SJCRH30 (cell line): Measurements from ENCODE around the gene DVL1. TPM values are rescaled to one million over a fixed set of nuclear protein-coding genes. Genes with fewer than 3 reads are reported as not detected.
A peak's percentile ranks its signal among the peaks of the same experiment; 100 is the strongest.
"Not testable (repeated sequence)": the region's sequence is repeated elsewhere in the genome, so short reads cannot be mapped to it uniquely, and the experiment has no call there.

Experiments used
- DNase-seq, 2 experiments: peaks; one replicate each; pipeline ENCODE4 v3.0.0-alpha.2; 2015 to 2020
- H3K27ac ChIP-seq: fragments of 250-450 bp; sonication (Bioruptor Pico); 2 replicates; pipeline ENCODE4 v1.5.1; 2020; ENCODE audit warnings: mild to moderate bottlenecking, moderate library complexity
- H3K27me3 ChIP-seq: fragments of 250-450 bp; sonication (Bioruptor Pico); 2 replicates; pipeline ENCODE4 v1.5.1; 2020; ENCODE audit warnings: mild to moderate bottlenecking, moderate library complexity
- H3K36me3 ChIP-seq: fragments of 250-450 bp; sonication (Bioruptor Pico); 2 replicates; pipeline ENCODE4 v1.5.1; 2020; ENCODE audit warnings: mild to moderate bottlenecking, moderate library complexity
- H3K4me1 ChIP-seq: fragments of 250-450 bp; sonication (Bioruptor Pico); 2 replicates; pipeline ENCODE4 v1.5.1; 2020; ENCODE audit warnings: mild to moderate bottlenecking, moderate library complexity
- H3K4me3 ChIP-seq: fragments of 250-450 bp; sonication (Bioruptor Pico); 2 replicates; pipeline ENCODE4 v1.5.1; 2020; ENCODE audit warnings: mild to moderate bottlenecking, moderate library complexity
- H3K9me3 ChIP-seq: fragments of 250-450 bp; sonication (Bioruptor Pico); replicated peaks from 2 replicates; pipeline ENCODE4 v1.5.1; 2020; ENCODE audit warnings: mild to moderate bottlenecking, moderate library complexity
- total RNA-seq: library from RNA; depleted of rRNA; stranded (reverse); fragments of >200 nt; shearing (Covaris generic); gene quantifications from 2 replicates; pipeline ENCODE4 v1.2.3, GENCODE V29; 2014

DVL1 gene
- total RNA-seq, 1 experiment from 2014 or later = 52.5 TPM

DNA sequence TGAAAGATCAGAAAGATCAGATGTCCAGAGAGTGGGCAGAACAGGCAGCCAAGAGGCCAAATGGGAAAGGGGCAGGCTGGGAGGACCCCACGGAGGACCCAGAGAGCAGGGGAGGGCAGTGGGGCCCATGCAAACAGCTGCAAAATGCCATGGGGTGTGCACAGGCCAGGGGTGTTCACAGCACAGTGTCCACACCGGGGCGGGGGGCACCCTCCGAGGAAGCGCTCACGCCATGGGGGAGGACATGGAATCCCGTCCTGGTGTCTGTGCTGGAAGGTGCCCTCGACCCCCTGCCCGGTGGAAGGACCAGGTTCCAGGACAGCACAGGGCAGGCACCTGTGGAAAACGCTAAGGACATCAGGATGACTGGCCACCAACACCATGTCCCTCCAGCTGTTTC is 26.3 kb downstream of the DVL1 start:
- Histone ChIP-seq H3K9me3 (no peaks in the 10 kb centered on the region), H3K36me3 (peaks cover 12% of the 10 kb centered on the region), H3K27me3 (no peaks in the 10 kb centered on the region), H3K27ac (no peak overlapping the region), H3K4me3 (no peak overlapping the region), H3K4me1 (peaks cover 17% of the 10 kb centered on the region)
- no peak for DNase-seq

DNA sequence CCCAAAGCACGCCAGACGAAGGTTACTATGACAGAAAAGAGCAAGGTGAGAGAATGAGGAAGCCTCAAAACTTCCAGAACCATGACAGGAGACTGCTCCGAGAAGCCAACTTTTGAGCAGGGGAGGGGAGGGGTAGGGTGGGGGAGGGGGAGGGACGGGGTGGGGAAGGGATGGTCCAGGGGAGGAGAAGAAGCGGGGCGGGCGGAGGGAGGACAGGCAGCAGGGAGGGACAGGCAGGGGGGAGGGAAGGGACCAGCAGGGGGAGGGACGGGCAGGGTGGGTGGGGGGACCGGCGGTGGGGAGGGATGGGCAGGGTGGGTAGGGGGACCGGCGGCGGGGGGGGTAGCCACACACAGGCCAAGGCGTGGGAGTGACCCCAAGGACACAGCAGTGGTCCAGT is 26.8 kb downstream of the DVL1 start:
- DNase-seq = no peak
- Histone ChIP-seq H3K9me3 (no peaks in the 10 kb centered on the region), H3K27me3 (no peaks in the 10 kb centered on the region), H3K4me3 (no peak overlapping the region), H3K27ac (no peak overlapping the region), H3K4me1 (peaks cover 23% of the 10 kb centered on the region), H3K36me3 (peaks cover 17% of the 10 kb centered on the region)

DNA sequence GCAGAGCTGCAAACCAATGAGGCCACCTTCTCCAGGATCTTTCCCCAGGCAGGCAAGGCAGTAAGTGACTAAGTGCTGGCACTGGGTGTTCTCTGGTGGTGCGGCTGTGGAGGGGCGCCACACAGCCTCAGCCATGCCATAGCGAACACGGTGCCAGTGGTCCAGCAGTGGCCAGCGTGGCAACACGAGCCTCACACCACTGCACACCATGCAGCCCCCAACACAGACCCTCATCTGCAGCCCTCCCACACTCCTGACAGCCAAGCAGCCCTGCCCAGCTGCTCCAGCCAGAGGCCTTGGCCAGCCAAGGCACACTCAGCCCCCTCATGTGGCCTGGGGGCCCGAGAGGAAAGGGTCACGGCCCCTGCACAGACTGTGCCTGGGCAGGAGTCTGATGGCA is 27.7 kb downstream of the DVL1 start:
- DNase-seq = no peak
- no peak overlapping the region for H3K27ac ChIP-seq
- H3K27me3 ChIP-seq = no peaks in the 10 kb centered on the region
- no peaks in the 10 kb centered on the region for H3K9me3 ChIP-seq
- H3K4me1 ChIP-seq = peaks cover 24% of the 10 kb centered on the region
- no peak overlapping the region for H3K4me3 ChIP-seq
- peaks cover 26% of the 10 kb centered on the region for H3K36me3 ChIP-seq

DNA sequence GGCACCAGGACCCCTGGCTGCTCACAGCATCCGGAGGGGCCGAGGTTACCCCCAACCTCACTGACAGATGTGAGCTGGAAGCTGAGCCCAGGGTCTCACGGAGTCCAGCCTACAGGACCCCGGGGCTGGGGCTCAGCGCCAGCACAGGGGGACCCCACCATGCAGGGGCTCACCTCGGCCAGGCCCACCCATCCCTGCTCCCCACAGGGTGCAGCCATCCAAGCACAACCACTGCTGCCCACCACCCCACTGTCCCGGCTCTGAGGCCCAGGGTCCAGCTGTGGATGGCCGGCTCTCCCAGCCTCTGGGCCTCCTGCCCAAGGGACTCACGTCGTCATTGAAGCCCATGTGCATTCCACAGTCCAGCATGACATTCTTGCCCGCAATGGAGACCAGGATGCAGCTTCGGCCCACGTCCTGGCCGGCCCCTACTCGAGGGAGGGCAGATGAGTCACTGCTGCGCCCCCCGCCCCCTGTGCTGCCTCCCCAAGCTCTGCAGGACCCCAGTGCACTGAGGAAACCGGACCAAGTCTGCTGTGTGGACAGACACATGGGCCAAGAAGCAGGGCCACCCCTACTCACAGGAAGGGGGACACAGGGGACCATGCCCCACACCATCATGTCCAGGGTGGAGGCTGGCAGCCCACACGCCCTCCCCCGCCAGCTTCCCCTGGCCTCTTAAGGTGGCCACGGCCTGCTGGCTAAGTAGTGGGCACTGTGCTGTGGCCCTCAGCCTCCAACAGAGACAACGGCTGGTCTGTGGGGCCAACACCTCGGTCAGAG is 28.4 kb downstream of the DVL1 start:
- Histone ChIP-seq H3K4me3 (no peak overlapping the region), H3K27me3 (no peaks in the 10 kb centered on the region), H3K4me1 (peaks cover 24% of the 10 kb centered on the region), H3K36me3 (peaks cover 32% of the 10 kb centered on the region), H3K9me3 (no peaks in the 10 kb centered on the region), H3K27ac (no peak overlapping the region)
- DNase-seq = no peak

DNA sequence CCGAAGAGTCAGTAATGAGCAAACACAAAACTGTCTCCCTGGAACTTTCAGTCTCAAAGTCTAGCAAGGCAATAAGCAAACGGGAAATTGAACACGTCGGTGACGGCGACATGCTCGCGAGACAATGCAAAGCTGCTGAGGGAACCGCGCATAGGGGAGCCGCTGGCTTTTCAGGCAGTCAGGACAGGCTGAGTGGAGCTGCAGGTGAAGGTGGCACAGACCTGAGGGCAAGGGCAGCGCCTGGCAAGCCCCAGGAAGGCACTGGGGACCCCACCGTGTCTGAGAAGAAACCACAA is 29.6 kb downstream of the DVL1 start:
- peaks cover 18% of the 10 kb centered on the region for H3K4me1 ChIP-seq
- H3K27ac ChIP-seq = no peak overlapping the region
- no peaks in the 10 kb centered on the region for H3K27me3 ChIP-seq
- H3K9me3 ChIP-seq = no peaks in the 10 kb centered on the region
- no peak for DNase-seq
- no peak overlapping the region for H3K4me3 ChIP-seq
- peaks cover 41% of the 10 kb centered on the region for H3K36me3 ChIP-seq

DNA sequence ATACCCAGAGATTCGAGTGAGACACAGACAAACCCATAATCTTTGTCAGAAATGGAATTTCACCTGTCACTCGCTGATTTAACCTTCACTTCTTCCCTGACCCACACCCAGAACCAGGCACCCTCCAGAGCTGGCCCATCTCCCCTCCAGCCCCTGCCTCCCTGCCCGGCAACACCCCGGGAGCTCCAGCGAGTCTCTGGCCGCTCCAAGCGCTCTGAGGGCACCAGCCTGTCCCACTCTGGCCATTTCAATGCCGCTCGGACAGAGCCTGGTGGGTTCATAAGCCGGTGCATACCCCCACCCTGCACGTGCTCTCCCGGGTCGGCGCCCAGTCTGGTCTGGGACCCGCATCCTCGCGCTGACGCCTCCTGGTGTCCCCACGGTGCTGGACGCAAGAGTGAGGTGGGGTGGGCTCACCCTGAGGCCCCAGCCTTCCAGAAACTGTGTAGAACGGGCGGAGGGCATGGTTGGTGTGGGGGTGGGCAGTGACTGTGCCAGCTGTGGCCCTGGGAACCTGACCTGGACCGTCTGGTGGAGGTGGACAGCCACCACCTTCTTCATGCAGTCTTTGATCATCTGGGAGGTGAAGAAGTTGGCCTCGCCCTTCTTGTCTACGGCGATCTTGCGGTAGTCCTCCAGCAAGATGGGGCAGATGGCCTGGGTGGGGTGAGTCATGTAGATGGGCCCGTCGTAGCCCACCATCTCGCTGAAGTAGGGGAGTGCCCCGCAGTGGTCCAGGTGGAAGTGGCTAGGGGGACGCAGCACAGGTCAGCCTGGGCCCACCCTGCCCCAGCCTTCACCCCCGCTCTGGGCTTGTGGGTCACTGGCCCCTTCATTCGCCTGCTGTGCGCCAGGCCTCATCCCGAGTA is 30.2 kb downstream of the DVL1 start:
- no peak overlapping the region for H3K4me3 ChIP-seq
- H3K36me3 ChIP-seq = peaks cover 47% of the 10 kb centered on the region
- no peak for DNase-seq
- H3K4me1 ChIP-seq = peaks cover 18% of the 10 kb centered on the region
- no peak overlapping the region for H3K27ac ChIP-seq
- no peaks in the 10 kb centered on the region for H3K9me3 ChIP-seq
- H3K27me3 ChIP-seq = no peaks in the 10 kb centered on the region

DNA sequence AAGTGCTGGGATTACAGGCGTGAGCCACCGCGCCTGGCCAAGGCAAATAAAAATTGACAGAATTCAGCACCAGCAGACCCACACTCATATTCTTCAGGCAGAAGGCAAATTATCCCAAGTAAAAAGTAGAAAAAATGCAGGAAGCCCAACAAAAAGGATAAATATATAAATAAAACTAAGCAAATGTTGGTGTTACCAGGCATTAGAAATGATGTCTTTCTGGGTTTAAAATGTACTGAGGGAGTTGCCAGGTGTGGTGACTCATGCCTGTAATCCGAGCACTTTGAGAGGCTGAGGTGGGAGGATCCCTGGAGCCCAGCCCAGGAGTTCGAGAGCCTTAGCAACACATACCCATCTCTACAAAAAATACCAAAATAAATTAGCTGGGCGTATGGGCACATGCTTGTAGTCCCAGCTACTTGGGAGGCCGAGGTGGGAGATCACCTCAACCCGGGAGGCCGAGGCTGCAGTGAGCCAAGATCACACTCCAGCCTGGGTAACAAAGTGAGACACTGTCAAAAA is 31.0 kb downstream of the DVL1 start:
- peaks cover 18% of the 10 kb centered on the region for H3K4me1 ChIP-seq
- H3K36me3 ChIP-seq = peaks cover 55% of the 10 kb centered on the region
- no peak overlapping the region for H3K27ac ChIP-seq
- no peaks in the 10 kb centered on the region for H3K9me3 ChIP-seq
- no peak overlapping the region for H3K4me3 ChIP-seq
- no peaks in the 10 kb centered on the region for H3K27me3 ChIP-seq
- DNase-seq = peak; percentile 71 to 79

DNA sequence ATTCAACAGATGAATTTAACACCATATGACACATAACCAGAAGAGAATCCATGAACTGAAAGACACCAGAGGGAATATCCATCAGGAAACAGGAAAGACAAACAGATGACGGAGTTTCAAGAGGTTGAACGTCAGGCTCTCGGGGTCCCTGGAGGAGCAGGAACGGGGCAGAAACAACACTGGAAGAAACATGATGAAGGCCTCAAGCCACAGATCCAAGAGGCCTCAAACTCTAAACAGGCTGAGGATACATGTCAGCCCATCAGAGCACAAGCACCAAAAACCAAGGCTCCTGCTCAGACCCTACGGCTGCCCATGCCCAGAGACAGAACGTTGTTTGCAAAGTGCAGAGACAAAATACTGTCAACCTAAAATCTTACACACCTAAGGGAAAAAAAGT is 31.8 kb downstream of the DVL1 start:
- no peak overlapping the region for H3K4me3 ChIP-seq
- peaks cover 18% of the 10 kb centered on the region for H3K4me1 ChIP-seq
- DNase-seq = no peak
- H3K27ac ChIP-seq = no peak overlapping the region
- no peaks in the 10 kb centered on the region for H3K9me3 ChIP-seq
- H3K27me3 ChIP-seq = no peaks in the 10 kb centered on the region
- peaks cover 63% of the 10 kb centered on the region for H3K36me3 ChIP-seq

DNA sequence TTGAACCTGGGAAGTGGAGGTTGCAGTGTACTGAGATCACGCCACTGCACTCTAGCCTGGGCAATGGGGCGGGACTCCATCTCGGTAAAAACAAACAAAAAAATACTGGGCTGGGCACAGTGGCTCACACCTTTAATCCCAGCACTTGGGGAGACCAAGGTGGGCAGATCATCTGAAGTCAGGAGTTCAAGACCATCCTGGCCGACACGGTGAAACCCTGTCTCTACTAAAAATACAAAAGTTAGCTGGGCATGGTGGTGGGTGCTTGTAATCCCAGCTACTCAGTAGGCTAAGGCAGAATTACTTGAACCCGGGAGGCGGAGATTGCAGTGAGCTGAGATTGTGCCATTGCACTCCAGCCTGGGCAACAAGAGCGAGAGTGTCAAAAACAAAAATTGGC is 33.0 kb downstream of the DVL1 start:
- not testable (repeated sequence) for H3K9me3 ChIP-seq, H3K27ac ChIP-seq
- H3K36me3 ChIP-seq = peaks cover 72% of the 10 kb centered on the region

DNA sequence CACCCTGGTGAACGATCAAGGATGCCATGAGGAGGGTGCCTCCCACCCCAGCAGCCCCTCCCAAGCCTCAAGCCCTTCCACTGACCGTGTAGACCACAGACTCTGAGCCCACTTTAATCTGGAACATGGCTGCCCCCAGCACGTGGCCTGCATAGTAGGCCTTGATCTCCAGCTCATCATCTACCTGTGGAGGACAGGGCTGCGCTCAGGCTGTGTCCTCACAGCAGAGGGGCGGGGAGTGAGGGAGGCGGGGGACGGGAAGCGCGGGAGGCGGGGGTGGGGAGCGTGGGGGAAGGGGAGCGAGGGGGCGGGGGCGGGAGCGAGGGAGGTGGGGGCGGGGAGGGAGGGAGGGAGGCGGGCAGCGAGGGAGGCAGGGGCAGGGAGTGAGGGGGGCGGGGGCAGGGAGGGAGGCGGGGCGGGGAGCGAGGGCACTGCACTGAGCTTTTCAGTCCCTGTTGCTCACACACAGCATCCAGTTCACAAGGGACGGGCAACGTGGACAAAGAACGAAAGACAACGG is 33.7 kb downstream of the DVL1 start:
- Histone ChIP-seq H3K27ac (no peak overlapping the region), H3K9me3 (no peaks in the 10 kb centered on the region), H3K4me3 (no peak overlapping the region), H3K27me3 (no peaks in the 10 kb centered on the region), H3K4me1 (peaks cover 18% of the 10 kb centered on the region), H3K36me3 (peaks cover 73% of the 10 kb centered on the region)
- DNase-seq = no peak

More for the DNA sequence above, 33.0 kb downstream of the DVL1 start:
- DNase-seq, H3K27me3 ChIP-seq, H3K4me3 ChIP-seq: not testable (repeated sequence)
- peaks cover 18% of the 10 kb centered on the region for H3K4me1 ChIP-seq

DNA sequence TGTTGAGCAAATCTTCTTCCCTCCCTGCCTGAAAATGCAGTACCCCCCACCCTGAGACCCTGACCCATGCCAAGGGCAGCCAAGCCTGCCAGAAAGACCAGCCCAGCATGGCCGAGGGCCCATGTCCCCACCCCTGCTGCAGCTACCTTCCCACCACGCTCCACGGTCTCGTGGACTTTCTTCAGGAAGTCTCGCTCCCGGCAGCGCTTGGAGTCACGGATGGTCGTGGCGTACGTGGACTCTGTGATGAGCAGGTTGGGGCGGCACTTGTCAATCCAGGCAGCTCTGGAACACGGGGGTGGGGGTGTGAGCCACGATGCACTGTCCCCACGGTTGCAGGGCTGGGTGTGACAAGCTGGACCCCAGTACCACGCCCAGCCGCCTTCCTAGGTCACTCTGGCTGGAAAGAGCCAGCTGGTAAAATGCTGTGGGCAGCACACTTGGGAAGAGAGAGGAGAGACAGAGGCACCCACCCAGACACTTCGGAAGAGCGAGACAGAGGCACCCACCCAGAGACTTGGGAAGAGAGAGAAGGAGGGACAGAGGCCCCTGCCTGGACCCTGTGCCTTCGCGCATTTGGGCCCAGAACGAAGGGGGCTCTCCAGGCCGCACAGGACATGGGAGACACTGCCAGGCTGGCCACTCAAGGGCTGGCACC is 34.4 kb downstream of the DVL1 start:
- H3K4me3 ChIP-seq = no peak overlapping the region
- peaks cover 80% of the 10 kb centered on the region for H3K36me3 ChIP-seq
- no peak overlapping the region for H3K27ac ChIP-seq

DNA sequence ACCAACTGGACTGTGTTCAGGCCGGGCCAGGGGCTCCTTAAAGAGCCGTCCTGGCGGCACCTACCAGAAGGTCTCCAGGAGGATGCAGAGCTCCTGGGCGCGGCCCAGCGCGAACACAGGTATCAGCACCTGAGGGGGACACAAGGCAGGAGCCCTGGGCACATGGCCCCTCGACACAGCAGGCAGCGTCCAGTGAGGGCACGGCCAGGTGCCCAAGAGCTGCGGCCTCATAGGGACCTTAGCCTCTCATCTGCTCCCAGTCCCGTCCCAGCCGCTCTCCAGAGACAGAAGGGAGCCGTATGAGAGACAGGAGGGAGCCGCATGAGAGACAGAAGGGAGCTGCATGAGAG is 35.0 kb downstream of the DVL1 start:
- no peak for DNase-seq
- Histone ChIP-seq H3K27ac (no peak overlapping the region), H3K36me3 (peaks cover 84% of the 10 kb centered on the region), H3K4me3 (no peak overlapping the region), H3K4me1 (peaks cover 18% of the 10 kb centered on the region), H3K27me3 (no peaks in the 10 kb centered on the region), H3K9me3 (no peaks in the 10 kb centered on the region)

More for the DNA sequence above, 34.4 kb downstream of the DVL1 start:
- DNase-seq = no peak
- Histone ChIP-seq H3K27me3 (no peaks in the 10 kb centered on the region), H3K4me1 (peaks cover 18% of the 10 kb centered on the region), H3K9me3 (no peaks in the 10 kb centered on the region)

DNA sequence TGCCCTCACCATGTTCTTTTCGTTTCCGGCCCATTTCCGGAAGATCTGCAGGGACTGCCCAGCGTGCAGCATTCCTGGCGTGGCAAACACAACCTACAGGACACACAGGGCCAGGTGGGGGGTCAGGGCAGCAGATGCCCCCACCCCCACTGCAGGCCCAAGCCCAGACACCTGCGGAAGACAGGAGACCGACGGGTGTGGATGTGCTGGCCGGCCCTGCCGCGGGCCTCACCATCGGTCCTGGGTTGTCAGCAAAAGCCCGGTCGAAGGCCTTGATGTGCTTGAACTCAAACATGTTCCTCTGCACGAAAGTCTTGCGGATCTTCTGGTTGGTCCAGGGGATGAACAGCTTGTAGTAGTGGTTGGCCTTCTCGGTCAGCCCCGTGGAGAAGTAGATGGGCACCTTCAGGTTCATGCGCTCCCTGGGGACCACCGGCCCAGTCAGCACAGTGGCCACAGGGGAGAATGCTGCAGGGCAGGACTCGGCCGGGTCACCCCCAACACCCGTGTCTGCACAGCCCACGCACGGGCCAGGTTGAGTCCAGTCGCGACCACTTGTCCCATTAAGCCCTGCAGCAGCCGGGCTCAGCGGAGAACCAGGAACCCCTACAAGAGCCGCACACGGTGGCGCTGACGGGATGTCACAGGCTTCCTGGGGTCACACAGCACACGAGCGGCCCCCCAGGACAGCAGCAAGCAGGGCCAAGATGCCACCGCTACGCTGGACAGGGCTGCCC is 35.5 kb downstream of the DVL1 start:
- H3K36me3 ChIP-seq = peaks cover 78% of the 10 kb centered on the region
- H3K27ac ChIP-seq = no peak overlapping the region
- H3K9me3 ChIP-seq = no peaks in the 10 kb centered on the region
- H3K4me1 ChIP-seq = peaks cover 14% of the 10 kb centered on the region
- H3K27me3 ChIP-seq = no peaks in the 10 kb centered on the region
- DNase-seq = no peak
- H3K4me3 ChIP-seq = no peak overlapping the region
